Measurements from ENCODE around the gene PALM.

DNA sequence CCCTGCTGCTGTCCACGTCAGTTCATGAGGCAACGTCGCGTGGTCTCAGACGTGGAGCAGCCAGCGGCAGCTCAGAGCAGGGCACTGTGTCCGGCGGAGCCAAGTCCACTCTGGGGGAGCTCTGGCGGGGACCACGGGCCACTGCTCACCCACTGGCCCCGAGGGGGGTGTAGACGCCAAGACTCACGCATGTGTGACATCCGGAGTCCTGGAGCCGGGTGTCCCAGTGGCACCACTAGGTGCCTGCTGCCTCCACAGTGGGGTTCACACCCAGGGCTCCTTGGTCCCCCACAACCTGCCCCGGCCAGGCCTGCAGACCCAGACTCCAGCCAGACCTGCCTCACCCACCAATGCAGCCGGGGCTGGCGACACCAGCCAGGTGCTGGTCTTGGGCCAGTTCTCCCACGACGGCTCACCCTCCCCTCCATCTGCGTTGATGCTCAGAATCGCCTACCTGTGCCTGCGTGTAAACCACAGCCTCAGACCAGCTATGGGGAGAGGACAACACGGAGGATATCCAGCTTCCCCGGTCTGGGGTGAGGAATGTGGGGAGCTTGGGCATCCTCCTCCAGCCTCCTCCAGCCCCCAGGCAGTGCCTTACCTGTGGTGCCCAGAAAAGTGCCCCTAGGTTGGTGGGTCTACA, 25.9 kb upstream of the PALM start:
- TF ChIP-seq, protein P1, sequence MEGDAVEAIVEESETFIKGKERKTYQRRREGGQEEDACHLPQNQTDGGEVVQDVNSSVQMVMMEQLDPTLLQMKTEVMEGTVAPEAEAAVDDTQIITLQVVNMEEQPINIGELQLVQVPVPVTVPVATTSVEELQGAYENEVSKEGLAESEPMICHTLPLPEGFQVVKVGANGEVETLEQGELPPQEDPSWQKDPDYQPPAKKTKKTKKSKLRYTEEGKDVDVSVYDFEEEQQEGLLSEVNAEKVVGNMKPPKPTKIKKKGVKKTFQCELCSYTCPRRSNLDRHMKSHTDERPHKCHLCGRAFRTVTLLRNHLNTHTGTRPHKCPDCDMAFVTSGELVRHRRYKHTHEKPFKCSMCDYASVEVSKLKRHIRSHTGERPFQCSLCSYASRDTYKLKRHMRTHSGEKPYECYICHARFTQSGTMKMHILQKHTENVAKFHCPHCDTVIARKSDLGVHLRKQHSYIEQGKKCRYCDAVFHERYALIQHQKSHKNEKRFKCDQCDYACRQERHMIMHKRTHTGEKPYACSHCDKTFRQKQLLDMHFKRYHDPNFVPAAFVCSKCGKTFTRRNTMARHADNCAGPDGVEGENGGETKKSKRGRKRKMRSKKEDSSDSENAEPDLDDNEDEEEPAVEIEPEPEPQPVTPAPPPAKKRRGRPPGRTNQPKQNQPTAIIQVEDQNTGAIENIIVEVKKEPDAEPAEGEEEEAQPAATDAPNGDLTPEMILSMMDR (IDR thresholded peaks at IDR 0.05; ENCODE audit: insufficient read depth, low read depth, low read length) = no peak
- TF ChIP-seq EZH2 (IDR thresholded peaks at IDR 0.05; ENCODE audit: insufficient read depth, low read length) = no peak
